K562 (cell line): ENCODE data around the gene HAVCR1. TPM values are rescaled to one million over a fixed set of nuclear protein-coding genes. Genes with fewer than 3 reads are reported as not detected.

ENCODE experiments used
- ATAC-seq: fragments of 200-7000 bp; cut with Tn5 transposase; 3 replicates; pipeline ENCODE4 v1.9.1; 2020; ENCODE audit warnings: moderate library complexity
- BruUV-seq: library from RNA; stranded (reverse); fragments of 400-500 nt; replicated peaks from 2 replicates; lab custom pipeline; 2021; lab: Mats Ljungman, UMichigan
- CTCF ChIA-PET: fragments of 300-600 bp; formaldehyde crosslinking; extraction: SDS; loops from one replicate; lab custom pipeline; 2021; ENCODE audit warnings: low intra/inter-chr PET ratio; lab: Yijun Ruan, JAX
- POLR2A ChIA-PET: fragments of 300-600, 350-650 bp; sonication (Branson Sonifier 250); formaldehyde crosslinking; extraction: SDS; loops from one replicate; lab custom pipeline; 2021; ENCODE audit warnings: antibody characterized with exemption, inconsistent platforms; lab: Yijun Ruan, JAX
- DNase-seq, 4 experiments: peaks; one replicate each; pipeline versions ENCODE4 v3.0.0 to v3.0.0-alpha.2; 2011 to 2018; ENCODE audit warnings: low spot score in 3 of 4, mixed read lengths in 3 of 4; ENCODE audit errors: extremely low read depth in 1 of 4
- FAIRE-seq: peaks from 2 replicates; lab custom pipeline; 2011; peaks lifted over from hg19 to GRCh38; lab: Jason Lieb, UNC
- H2AFZ ChIP-seq: 2 replicates; pipeline ENCODE4 v1.6.0; 2011; ENCODE audit warnings: low read depth, low read length, control low read depth, inconsistent platforms
- H3K27ac ChIP-seq: fragments of 200-600 bp; 3 replicates; pipeline ENCODE4 v1.8.0; 2011; ENCODE audit warnings: low read depth, mild to moderate bottlenecking, control low read depth, inconsistent platforms, low read length, moderate library complexity, mixed read lengths; ENCODE audit errors: extremely low read depth
- H3K27me3 ChIP-seq, 2 experiments: fragments of 300-600 bp in 1 of 2; 2 replicates in 1 of 2; 3 replicates in 1 of 2; pipeline versions ENCODE4 v1.6.0 to v1.8.0; 2011; ENCODE audit warnings: inconsistent platforms in 2 of 2, low read length in 2 of 2, mild to moderate bottlenecking in 1 of 2, mixed read lengths in 1 of 2, moderate library complexity in 1 of 2; ENCODE audit not compliant: control insufficient read depth in 2 of 2, insufficient read depth in 2 of 2
- H3K36me3 ChIP-seq: fragments of 300-600 bp; 3 replicates; pipeline ENCODE4 v1.8.0; 2011; ENCODE audit warnings: mild to moderate bottlenecking, low read length, inconsistent platforms; ENCODE audit not compliant: control insufficient read depth, insufficient read depth
- H3K4me1 ChIP-seq, 2 experiments: fragments of 200-600 bp in 1 of 2; replicated peaks in 1 of 2; 2 replicates in 1 of 2; 3 replicates in 1 of 2; pipeline versions ENCODE4 v1.5.1 to v1.8.0; 2011; ENCODE audit warnings: inconsistent platforms in 2 of 2, low read length in 2 of 2, mild to moderate bottlenecking in 1 of 2, mixed read lengths in 1 of 2, moderate library complexity in 1 of 2; ENCODE audit not compliant: control insufficient read depth in 2 of 2, insufficient read depth in 2 of 2
- H3K4me2 ChIP-seq: 2 replicates; pipeline ENCODE4 v1.6.1; 2011; ENCODE audit warnings: low read length, control low read depth, inconsistent platforms, mixed read lengths; ENCODE audit not compliant: insufficient read depth
- H3K4me3 ChIP-seq: fragments of 200-600 bp; sonication (generic), shearing (Covaris generic); 2 replicates; pipeline ENCODE4 v1.5.1; 2016; ENCODE audit warnings: control low read depth, inconsistent platforms
- H3K79me2 ChIP-seq: fragments of 200-600 bp; 3 replicates; pipeline ENCODE4 v1.8.0; 2011; ENCODE audit warnings: low read length, inconsistent platforms; ENCODE audit not compliant: control insufficient read depth, insufficient read depth
- H3K9ac ChIP-seq, 2 experiments: 2 replicates each; pipeline versions ENCODE4 v1.6.0 to v1.6.1; 2011; ENCODE audit warnings: low read depth in 2 of 2, low read length in 2 of 2, control low read depth in 1 of 2, inconsistent platforms in 1 of 2, mild to moderate bottlenecking in 1 of 2, mixed read lengths in 1 of 2; ENCODE audit not compliant: insufficient read depth in 1 of 2
- H3K9me1 ChIP-seq: one replicate; pipeline ENCODE4 v1.6.0; 2011; ENCODE audit warnings: inconsistent platforms, mild to moderate bottlenecking, low read length, moderate library complexity; ENCODE audit not compliant: control insufficient read depth, insufficient read depth
- H3K9me3 ChIP-seq: replicated peaks from 2 replicates; pipeline ENCODE4 v1.5.1; 2011; ENCODE audit warnings: low read depth, low read length, inconsistent platforms; ENCODE audit not compliant: control insufficient read depth, insufficient read depth
- H4K20me1 ChIP-seq: replicated peaks from 2 replicates; pipeline ENCODE4 v1.6.1; 2011; ENCODE audit warnings: low read length, inconsistent platforms, mixed read lengths; ENCODE audit not compliant: control insufficient read depth, insufficient read depth
- TBL1XR1 ChIP-seq, 2 experiments: IDR thresholded peaks; 2 replicates each; pipeline ENCODE4 v1.6.1; 2012; ENCODE audit warnings: improper control_type of control experiment in 2 of 2, low read length in 2 of 2, mild to moderate bottlenecking in 1 of 2
- ZNF316 ChIP-seq: fragments of 450-650 bp; IDR thresholded peaks from 2 replicates; pipeline ENCODE4 v1.6.1; 2016
- WGBS: fragments of 100-300 bp; shearing (Covaris generic); methylation state at CpG from one replicate; pipeline ENCODE4 v1.1.6; 2016; ENCODE audit warnings: low coverage, mixed read lengths; ENCODE audit not compliant: insufficient coverage; ENCODE audit errors: missing lambda C conversion rate; 5-methylcytosine and 5-hydroxymethylcytosine counted together
- in situ Hi-C: fragments of 300-500 bp; cut with MboI; formaldehyde crosslinking; loops from 4 replicates; pipeline ENCODE4 v1.15.0; 2018; ENCODE audit warnings: inconsistent platforms, mixed read lengths
- intact Hi-C: fragments of 100-400 bp; cut with micrococcal nuclease; formaldehyde crosslinking; loops from 2 replicates; pipeline ENCODE4 v1.14.2; 2022
- polyA plus RNA-seq, 8 experiments: library from polyadenylated mRNA; depleted of rRNA in 4 of 8; stranded (reverse) in 5 of 8; unstranded in 3 of 8; fragments of >200 nt; fragmentation: Nextera tagmentation in 2 of 8; fragmentation: Illumina TruSeq in 1 of 8; extraction: Ambion mirVana in 2 of 8; extraction: Trizol in 1 of 8; gene quantifications; 2 replicates each; pipeline versions ENCODE4 v1.2.1 to v1.2.3, GENCODE V29; 2011 to 2014; ENCODE audit warnings: inconsistent platforms in 1 of 8, missing spikeins in 1 of 8
- total RNA-seq, 7 experiments: library from RNA; depleted of rRNA in 6 of 7; stranded (reverse); fragments of >200 nt in 6 of 7; fragmentation: Illumina TruSeq in 2 of 7; extraction: Trizol in 2 of 7; gene quantifications; 2 replicates each; pipeline versions ENCODE4 v1.2.1 to v1.2.3, GENCODE V29; 2011 to 2021; ENCODE audit warnings: low replicate concordance in 1 of 7
- TF ChIP-seq, protein P1 (sequence below): sonication (generic); formaldehyde crosslinking; IDR thresholded peaks from 2 replicates; pipeline ENCODE4 v1.8.0; 2023; ENCODE audit warnings: mild to moderate bottlenecking, missing genetic modification reagents
- TF ChIP-seq, protein P2 (sequence below): IDR thresholded peaks from 2 replicates; pipeline ENCODE4 v1.6.1; 2011; ENCODE audit warnings: borderline replicate concordance, low read depth, mild to moderate bottlenecking, moderate library complexity, low read length; ENCODE audit not compliant: insufficient read depth, poor library complexity, severe bottlenecking

Gene HAVCR1
- total and polyA plus RNA-seq, 9 of the 15 experiments (the other 6 are each of a cell fraction or from before 2014, with no cell fraction given): 0.04 TPM; not detected in 8

DNA sequence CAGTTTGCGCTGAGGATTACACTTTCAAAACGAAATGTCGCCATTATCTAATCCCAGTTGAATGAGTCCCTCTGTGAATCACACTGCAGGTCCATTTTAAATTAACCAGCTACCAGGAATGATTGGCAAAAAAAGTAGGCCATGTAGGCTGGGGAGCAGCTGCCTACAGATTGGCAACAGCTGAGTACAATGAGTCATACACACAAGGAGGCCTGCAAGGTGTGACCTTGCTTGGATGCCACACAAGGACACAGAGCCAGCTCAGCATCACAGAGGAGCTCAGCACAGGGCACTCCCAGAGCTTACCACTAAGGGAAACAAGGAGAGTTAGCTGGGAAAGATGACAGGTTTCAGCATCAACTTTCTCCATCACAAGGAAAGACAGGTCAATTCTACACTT, 12.9 kb downstream of the HAVCR1 start:
- CTCF ChIA-PET: no interaction called here
- POLR2A ChIA-PET: no interaction called here

DNA sequence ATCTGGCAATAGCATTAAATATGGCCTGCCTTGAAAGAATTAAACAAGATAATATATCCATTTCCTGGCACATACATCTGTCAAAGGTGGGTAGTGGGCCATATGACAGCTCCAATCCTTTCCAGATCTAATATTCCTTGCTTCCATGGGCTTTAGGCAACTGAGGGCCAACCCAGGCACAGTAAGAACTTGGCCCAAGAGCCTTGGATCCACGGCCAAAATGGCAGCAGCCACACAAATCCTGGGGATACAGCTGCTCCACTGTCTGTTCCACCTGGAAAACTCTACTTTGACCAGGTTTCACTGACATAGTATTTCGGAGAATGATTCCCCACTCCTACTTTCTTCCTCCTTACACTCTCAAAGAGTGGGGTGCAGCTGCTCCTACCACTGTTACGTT, 13.3 kb downstream of the HAVCR1 start:
- no peak overlapping the region for H3K27ac ChIP-seq
- BruUV-seq: no TSS peak
- ChIA-PET POLR2A (no interaction called here), CTCF (no interaction called here)
- no peak for DNase-seq
- no peaks in the 10 kb centered on the region for H4K20me1 ChIP-seq
- no peak overlapping the region for H3K9ac ChIP-seq
- intact Hi-C loops (no loop called here), in situ Hi-C loops (no loop called here)
- no peaks in the 10 kb centered on the region for H3K36me3 ChIP-seq
- 3% methylated on average over 3 of the region's 3 CpGs for WGBS
- no peak overlapping the region for H3K4me3 ChIP-seq
- H3K27me3 ChIP-seq: no peaks in the 10 kb centered on the region
- H3K4me2 ChIP-seq: no peak overlapping the region
- FAIRE-seq: no peak
- H3K79me2 ChIP-seq: no peaks in the 10 kb centered on the region
- TF ChIP-seq ZNF316: no peak
- TF ChIP-seq, protein P1, sequence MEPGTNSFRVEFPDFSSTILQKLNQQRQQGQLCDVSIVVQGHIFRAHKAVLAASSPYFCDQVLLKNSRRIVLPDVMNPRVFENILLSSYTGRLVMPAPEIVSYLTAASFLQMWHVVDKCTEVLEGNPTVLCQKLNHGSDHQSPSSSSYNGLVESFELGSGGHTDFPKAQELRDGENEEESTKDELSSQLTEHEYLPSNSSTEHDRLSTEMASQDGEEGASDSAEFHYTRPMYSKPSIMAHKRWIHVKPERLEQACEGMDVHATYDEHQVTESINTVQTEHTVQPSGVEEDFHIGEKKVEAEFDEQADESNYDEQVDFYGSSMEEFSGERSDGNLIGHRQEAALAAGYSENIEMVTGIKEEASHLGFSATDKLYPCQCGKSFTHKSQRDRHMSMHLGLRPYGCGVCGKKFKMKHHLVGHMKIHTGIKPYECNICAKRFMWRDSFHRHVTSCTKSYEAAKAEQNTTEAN (CRISPR knock-in tag): no peak
- TF ChIP-seq, protein P2, sequence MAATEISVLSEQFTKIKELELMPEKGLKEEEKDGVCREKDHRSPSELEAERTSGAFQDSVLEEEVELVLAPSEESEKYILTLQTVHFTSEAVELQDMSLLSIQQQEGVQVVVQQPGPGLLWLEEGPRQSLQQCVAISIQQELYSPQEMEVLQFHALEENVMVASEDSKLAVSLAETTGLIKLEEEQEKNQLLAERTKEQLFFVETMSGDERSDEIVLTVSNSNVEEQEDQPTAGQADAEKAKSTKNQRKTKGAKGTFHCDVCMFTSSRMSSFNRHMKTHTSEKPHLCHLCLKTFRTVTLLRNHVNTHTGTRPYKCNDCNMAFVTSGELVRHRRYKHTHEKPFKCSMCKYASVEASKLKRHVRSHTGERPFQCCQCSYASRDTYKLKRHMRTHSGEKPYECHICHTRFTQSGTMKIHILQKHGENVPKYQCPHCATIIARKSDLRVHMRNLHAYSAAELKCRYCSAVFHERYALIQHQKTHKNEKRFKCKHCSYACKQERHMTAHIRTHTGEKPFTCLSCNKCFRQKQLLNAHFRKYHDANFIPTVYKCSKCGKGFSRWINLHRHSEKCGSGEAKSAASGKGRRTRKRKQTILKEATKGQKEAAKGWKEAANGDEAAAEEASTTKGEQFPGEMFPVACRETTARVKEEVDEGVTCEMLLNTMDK: no peak
- TF ChIP-seq, all 486 proteins: peak for 0
- ATAC-seq: no peak
- H2AFZ ChIP-seq: no peak overlapping the region
- H3K9me3 ChIP-seq: no peaks in the 10 kb centered on the region
- no peaks in the 10 kb centered on the region for H3K4me1 ChIP-seq
- no peaks in the 10 kb centered on the region for H3K9me1 ChIP-seq

More for the DNA sequence above, 12.9 kb downstream of the HAVCR1 start:
- intact Hi-C loops: no loop called here
- no peaks in the 10 kb centered on the region for H4K20me1 ChIP-seq
- in situ Hi-C loops: no loop called here
- 0% methylated on average over 3 of the region's 3 CpGs for WGBS
- no peaks in the 10 kb centered on the region for H3K79me2 ChIP-seq
- DNase-seq (no peak), FAIRE-seq (no peak), ATAC-seq (no peak)
- H2AFZ ChIP-seq: no peak overlapping the region
- H3K4me3 ChIP-seq: no peak overlapping the region
- no peak for TF ChIP-seq TBL1XR1 (IDR thresholded peaks at IDR 0.05; ENCODE audit: low read length in 2 of 2)
- no peaks in the 10 kb centered on the region for H3K4me1 ChIP-seq
- H3K9me3 ChIP-seq: no peaks in the 10 kb centered on the region
- no peaks in the 10 kb centered on the region for H3K36me3 ChIP-seq
- no TSS peak for BruUV-seq
- no peaks in the 10 kb centered on the region for H3K9me1 ChIP-seq
- H3K4me2 ChIP-seq: no peak overlapping the region
- no peaks in the 10 kb centered on the region for H3K27me3 ChIP-seq
- H3K27ac ChIP-seq: no peak overlapping the region
- no peak overlapping the region for H3K9ac ChIP-seq
